PC-9 (cell line): ENCODE data around the gene NPHP4. TPM values are rescaled to one million over a fixed set of nuclear protein-coding genes. Genes with fewer than 3 reads are reported as not detected.

Experiments
- BruUV-seq: library from RNA; stranded (reverse); fragments of 400-500 nt; replicated peaks from 2 replicates; lab custom pipeline; 2021; lab: Mats Ljungman, UMichigan
- CTCF ChIA-PET: fragments of 300-600 bp; sonication (Branson Sonifier 250); formaldehyde crosslinking; loops from one replicate; lab custom pipeline; 2022; ENCODE audit warnings: antibody characterized with exemption; lab: Charles Lee
- POLR2A ChIA-PET: fragments of 300-600 bp; sonication (Branson Sonifier 250); formaldehyde crosslinking; loops from one replicate; lab custom pipeline; 2022; ENCODE audit warnings: antibody characterized with exemption; ENCODE audit not compliant: unreplicated experiment; lab: Charles Lee
- DNase-seq, 2 experiments: peaks; one replicate each; pipeline versions ENCODE4 v3.0.0 to v3.0.0-alpha.2; 2015 to 2022; ENCODE audit warnings: mixed read lengths in 1 of 2
- H2AFZ ChIP-seq: fragments of 200-600 bp; sonication (generic); 2 replicates; pipeline ENCODE4 v1.8.1; 2017; ENCODE audit warnings: antibody characterized with exemption
- H3F3A ChIP-seq: fragments of 200-600 bp; sonication (generic); 2 replicates; pipeline ENCODE4 v1.8.1; 2017; ENCODE audit warnings: antibody characterized with exemption, mild to moderate bottlenecking, low read depth; ENCODE audit not compliant: insufficient read depth
- H3K27ac ChIP-seq: fragments of 200-600 bp; sonication (generic); 2 replicates; pipeline ENCODE4 v1.6.1; 2016; ENCODE audit warnings: mixed run types
- H3K27me3 ChIP-seq: fragments of 200-600 bp; sonication (generic); 2 replicates; pipeline ENCODE4 v1.6.1; 2016; ENCODE audit warnings: low read depth, mixed run types; ENCODE audit not compliant: insufficient read depth
- H3K36me3 ChIP-seq: fragments of 200-600 bp; sonication (generic); 2 replicates; pipeline ENCODE4 v1.6.1; 2016; ENCODE audit warnings: low read depth, mixed run types
- H3K4me1 ChIP-seq: fragments of 200-600 bp; sonication (generic); replicated peaks from 2 replicates; pipeline ENCODE4 v1.6.1; 2016; ENCODE audit warnings: mixed run types; ENCODE audit not compliant: insufficient read depth
- H3K4me2 ChIP-seq: fragments of 200-600 bp; sonication (generic); 2 replicates; pipeline ENCODE4 v1.6.1; 2017; ENCODE audit warnings: mixed run types
- H3K4me3 ChIP-seq: fragments of 200-600 bp; sonication (generic); 2 replicates; pipeline ENCODE4 v1.6.1; 2016; ENCODE audit warnings: mixed run types
- H3K79me2 ChIP-seq: fragments of 200-600 bp; sonication (generic); 2 replicates; pipeline ENCODE4 v1.6.1; 2017; ENCODE audit warnings: low read depth, mixed run types
- H3K9me2 ChIP-seq: fragments of 200-600 bp; sonication (generic); 2 replicates; pipeline ENCODE4 v1.8.1; 2017; ENCODE audit warnings: mild to moderate bottlenecking; ENCODE audit not compliant: insufficient read depth
- H3K9me3 ChIP-seq: fragments of 200-600 bp; sonication (generic); 2 replicates; pipeline ENCODE4 v1.8.1; 2016; ENCODE audit warnings: low read depth; ENCODE audit not compliant: insufficient read depth
- H4K20me1 ChIP-seq: fragments of 200-600 bp; sonication (generic); 2 replicates; pipeline ENCODE4 v1.8.1; 2017; ENCODE audit not compliant: insufficient read depth
- CTCF ChIP-seq: fragments of 200-600 bp; sonication (generic); conservative IDR thresholded peaks from 2 replicates; pipeline ENCODE4 v1.6.1; 2017; ENCODE audit warnings: mixed run types, antibody characterized with exemption, mild to moderate bottlenecking, moderate library complexity
- EZH2 ChIP-seq: fragments of 200-600 bp; sonication (generic); IDR thresholded peaks from 2 replicates; pipeline ENCODE4 v1.8.0; 2017; ENCODE audit warnings: antibody characterized with exemption, low read depth
- intact Hi-C: fragments of 100-400 bp; cut with micrococcal nuclease; formaldehyde crosslinking; loops from one replicate; pipeline ENCODE4 v1.10.0; 2022; ENCODE audit not compliant: unreplicated experiment
- total RNA-seq: library from RNA; stranded (reverse); gene quantifications from 2 replicates; pipeline ENCODE4 v1.2.3, GENCODE V29; 2021

The NPHP4 gene
- total RNA-seq, 1 experiment from 2014 or later = 17.9 TPM

DNA sequence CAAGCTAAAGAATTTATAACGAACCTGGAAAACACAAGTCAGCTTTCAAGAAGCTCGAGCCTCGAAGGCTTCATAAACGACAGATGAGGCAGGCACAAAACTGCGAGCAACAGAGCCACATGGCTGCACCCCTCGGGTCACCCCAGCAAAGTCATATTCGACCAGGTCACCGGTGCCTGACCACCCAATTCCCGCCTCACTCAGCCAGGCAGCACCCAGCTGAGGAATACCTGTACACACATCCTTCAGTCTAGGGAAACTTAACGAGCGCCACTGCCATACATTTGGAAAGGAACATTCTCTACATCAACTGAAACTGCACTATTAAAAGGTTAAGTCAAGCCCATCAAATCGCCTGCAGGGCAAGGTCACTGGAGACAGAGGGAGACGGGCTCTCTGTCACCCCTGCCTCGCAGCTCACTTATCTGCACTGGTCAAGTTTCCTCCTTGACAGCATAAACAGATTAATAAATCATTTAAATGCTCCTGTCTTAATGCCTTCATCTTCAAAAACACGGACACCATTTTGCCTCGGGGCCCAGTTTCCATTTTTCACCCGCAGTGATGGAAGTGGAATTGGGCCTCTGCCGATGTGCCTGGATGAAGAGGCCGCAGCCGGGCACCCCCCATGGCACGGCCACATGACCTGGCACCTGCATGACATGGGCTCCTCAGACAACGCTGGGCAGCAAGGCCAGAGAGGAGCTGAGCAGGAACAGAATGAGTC is 20.6 kb downstream of the NPHP4 start:
- Histone ChIP-seq H2AFZ (no peak overlapping the region), H3K4me2 (no peak overlapping the region), H3K27me3 (no peaks in the 10 kb centered on the region), H3K79me2 (no peaks in the 10 kb centered on the region), H3K4me3 (no peak overlapping the region), H3K36me3 (no peaks in the 10 kb centered on the region), H3K4me1 (no peaks in the 10 kb centered on the region), H3K9me2 (no peaks in the 10 kb centered on the region), H4K20me1 (no peaks in the 10 kb centered on the region; the same call in 1 of the 2 replicates), H3K27ac (no peak overlapping the region), H3F3A (no peaks in the 10 kb centered on the region), H3K9me3 (no peaks in the 10 kb centered on the region)
- ChIA-PET POLR2A (no interaction called here), CTCF (no interaction called here)
- no peak for TF ChIP-seq CTCF
- no peak for TF ChIP-seq EZH2
- BruUV-seq = no TSS peak
- no peak for DNase-seq
- intact Hi-C loops = no loop called here

DNA sequence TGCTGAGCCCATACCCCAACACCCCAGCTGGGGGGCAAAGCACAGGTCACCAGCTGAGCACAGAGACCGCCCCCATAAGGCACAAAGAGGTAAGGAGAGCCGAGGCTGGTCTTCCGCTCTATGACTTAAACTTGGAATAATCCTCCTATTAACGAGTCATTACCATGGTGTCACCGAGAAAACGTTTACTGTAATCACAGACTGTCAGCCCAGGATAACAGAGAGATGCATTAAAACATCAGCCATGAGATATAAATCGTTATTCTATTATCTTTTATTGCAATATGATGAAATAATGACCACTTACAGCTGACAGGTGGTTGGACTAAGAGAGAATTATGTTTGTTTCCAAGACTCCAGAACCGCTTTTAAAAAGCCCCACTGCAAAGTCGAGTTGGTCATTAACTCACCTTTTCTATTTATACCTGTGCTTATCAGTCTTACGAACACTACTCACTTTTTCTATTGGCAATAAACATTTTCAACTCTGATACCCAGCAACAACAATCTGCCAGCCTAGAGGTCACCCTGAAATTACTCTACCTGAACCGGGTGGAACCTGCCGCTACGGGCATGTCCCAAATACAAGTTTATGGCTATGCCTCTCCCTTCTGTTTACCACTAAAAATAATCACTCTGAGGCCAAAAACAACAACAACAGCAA is 21.5 kb downstream of the NPHP4 start:
- ChIA-PET CTCF (no interaction called here), POLR2A (no interaction called here)
- H3K36me3 ChIP-seq = no peaks in the 10 kb centered on the region

GRCh38 chr1:5969168-5969567 is 23.1 kb downstream of the NPHP4 start:
- TF ChIP-seq CTCF (no peak), EZH2 (no peak)
- intact Hi-C loops = no loop called here
- no peak overlapping the region for H3K4me3 ChIP-seq
- no TSS peak for BruUV-seq
- no peaks in the 10 kb centered on the region for H3K9me2 ChIP-seq
- no peak overlapping the region for H3K27ac ChIP-seq
- H3K9me3 ChIP-seq = no peaks in the 10 kb centered on the region
- H4K20me1 ChIP-seq = no peaks in the 10 kb centered on the region
- ChIA-PET POLR2A (no interaction called here), CTCF (no interaction called here)
- H3K36me3 ChIP-seq = no peaks in the 10 kb centered on the region
- H3F3A ChIP-seq = no peaks in the 10 kb centered on the region
- H2AFZ ChIP-seq = no peak overlapping the region
- H3K4me1 ChIP-seq = no peaks in the 10 kb centered on the region
- no peaks in the 10 kb centered on the region for H3K27me3 ChIP-seq
- H3K4me2 ChIP-seq = no peak overlapping the region
- H3K79me2 ChIP-seq = no peaks in the 10 kb centered on the region
- no peak for DNase-seq

More for the DNA sequence above, 21.5 kb downstream of the NPHP4 start:
- intact Hi-C loops = no loop called here
- H3K9me2 ChIP-seq = no peaks in the 10 kb centered on the region
- H3K4me3 ChIP-seq = no peak overlapping the region
- BruUV-seq = no TSS peak
- no peak for TF ChIP-seq CTCF
- TF ChIP-seq EZH2 = no peak
- H3F3A ChIP-seq = no peaks in the 10 kb centered on the region
- DNase-seq = no peak
- H2AFZ ChIP-seq = no peak overlapping the region
- H3K27me3 ChIP-seq = no peaks in the 10 kb centered on the region
- H4K20me1 ChIP-seq = no peaks in the 10 kb centered on the region; the same call in 1 of the 2 replicates
- H3K79me2 ChIP-seq = no peaks in the 10 kb centered on the region
- H3K4me2 ChIP-seq = no peak overlapping the region
- H3K27ac ChIP-seq = no peak overlapping the region
- H3K4me1 ChIP-seq = no peaks in the 10 kb centered on the region
- H3K9me3 ChIP-seq = no peaks in the 10 kb centered on the region
